AG08396 (cell line): ENCODE data around the gene ANKRD44.
A peak's percentile ranks its signal among the peaks of the same experiment; 100 is the strongest.
"Not testable (repeated sequence)": the region's sequence is repeated elsewhere in the genome, so short reads cannot be mapped to it uniquely, and the experiment has no call there.

Experiments
- DNase-seq: peaks from one replicate; pipeline ENCODE4 v3.0.0; 2012; ENCODE audit warnings: low spot score, mixed read lengths

The ANKRD44 gene

GRCh38 chr2:197028633-197029032, 281.9 kb downstream of the ANKRD44 start:
- no peak for DNase-seq

DNA sequence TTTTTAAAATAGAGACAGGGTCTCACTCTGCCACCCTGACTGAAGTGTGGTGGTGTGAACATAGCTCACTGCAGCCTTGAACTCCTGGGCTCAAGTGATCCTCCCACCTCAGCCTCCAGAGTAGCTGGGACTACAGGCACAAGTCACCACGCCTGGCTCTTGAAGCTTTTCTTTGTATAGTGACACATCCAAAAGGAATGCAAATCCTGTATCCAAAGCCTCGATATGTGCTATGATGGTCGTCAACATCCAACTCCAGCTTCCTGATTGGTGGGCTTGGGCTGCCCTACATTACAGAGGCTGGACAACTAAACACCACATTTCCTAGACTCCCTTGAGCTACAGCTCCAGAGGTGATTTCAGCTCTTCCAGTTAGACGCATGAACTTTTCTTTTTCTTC, 282.4 kb downstream of the ANKRD44 start:
- peak; percentile 62 for DNase-seq

DNA sequence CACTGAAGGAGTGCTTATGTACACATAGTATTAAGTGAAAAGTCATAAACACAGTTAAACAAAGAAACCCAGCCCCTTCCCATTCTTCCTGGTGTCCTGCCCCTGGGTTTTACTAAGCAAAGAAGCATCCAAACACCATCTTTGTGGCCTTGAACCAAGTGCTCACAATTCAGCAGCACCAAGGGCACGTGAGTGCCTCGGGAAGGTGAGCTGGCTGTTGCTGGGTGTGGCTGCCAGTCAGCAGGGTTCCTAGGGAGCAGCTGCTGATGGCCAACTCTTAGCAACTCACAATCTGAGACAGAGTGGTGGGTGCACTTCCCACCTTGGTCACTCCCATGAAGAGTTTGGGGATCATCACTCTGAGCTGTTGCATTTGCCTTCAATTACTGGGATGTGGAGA, 286.4 kb downstream of the ANKRD44 start:
- no peak for DNase-seq

DNA sequence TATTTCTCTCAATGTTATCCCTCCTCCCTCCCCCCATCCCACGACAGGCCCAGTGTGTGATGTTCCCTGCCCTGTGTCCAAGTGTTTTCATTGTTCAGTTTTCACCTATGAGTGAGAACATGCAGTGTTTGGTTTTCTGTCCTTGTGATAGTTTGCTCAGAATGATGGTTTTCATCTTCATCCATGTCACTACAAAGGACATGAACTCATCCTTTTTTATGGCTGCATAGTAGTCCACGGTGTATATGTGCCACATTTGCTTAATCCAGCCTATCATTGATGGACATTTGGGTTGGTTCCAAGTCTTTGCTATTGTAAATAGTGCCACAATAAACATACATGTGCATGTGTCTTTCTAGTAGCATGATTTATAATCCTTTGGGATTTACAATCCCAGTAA, 289.7 kb downstream of the ANKRD44 start:
- not testable (repeated sequence) for DNase-seq

DNA sequence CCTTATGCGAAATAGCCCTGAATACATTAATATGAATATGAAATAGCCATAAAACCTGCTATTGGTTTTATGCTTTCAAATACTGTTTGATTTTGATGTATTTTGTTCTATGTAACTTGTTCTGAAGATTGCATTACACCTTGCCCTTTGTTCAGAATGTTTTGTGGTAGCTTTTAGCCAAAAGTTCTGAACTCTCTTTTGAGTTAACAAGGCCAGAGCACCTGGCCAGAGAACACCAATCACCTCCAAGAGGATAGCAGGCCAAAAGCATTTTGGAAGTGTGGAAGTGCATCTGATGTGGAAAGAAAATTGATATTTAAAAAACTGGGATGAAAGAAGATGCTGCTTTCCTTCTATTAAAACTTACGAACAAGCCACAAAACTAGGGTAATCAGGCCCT, 297.5 kb downstream of the ANKRD44 start:
- no peak for DNase-seq

DNA sequence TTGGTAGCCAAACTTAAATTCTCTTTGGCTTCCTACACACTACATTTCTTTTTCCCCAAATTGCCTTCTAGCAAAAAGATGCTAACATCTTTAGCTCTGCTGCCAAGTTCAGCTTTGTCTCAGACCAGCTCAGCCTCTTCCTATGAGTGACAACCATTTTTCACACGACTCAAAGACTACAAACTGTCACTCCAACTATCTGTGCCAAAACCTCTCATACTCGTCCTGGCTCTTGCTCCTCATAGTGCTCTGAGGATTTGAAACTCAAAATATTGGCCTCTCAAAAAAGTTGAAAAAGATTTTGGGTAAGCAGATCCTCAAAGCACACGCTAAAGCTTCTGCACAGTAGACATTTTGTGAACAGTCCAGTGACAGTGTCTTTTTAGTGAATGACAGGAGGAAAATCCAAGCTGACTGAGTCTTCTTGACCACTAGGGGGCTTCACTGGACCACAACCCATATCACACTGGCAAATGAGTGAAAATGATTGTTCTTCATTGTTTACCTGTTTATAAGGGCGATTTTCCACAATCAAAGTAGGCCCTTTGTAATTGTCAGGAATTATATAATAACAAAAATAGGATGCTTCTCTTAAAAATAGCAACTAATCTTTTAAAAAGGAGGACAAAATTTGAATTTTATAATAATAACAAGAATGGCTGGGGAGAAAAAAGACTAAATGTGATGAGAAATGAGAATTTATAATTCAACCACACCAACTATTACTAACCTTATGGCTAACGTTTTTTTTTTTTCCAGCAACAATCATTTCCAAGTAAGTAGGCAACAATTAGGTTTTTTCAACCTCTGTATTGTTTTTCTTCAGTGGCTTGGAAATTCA, 298.6 kb downstream of the ANKRD44 start:
- peak; percentile 56 for DNase-seq

- DNase-seq, result no peak
Measured at GRCh38 chr2:197011021-197011417, 299.6 kb downstream of the ANKRD44 start.

DNA sequence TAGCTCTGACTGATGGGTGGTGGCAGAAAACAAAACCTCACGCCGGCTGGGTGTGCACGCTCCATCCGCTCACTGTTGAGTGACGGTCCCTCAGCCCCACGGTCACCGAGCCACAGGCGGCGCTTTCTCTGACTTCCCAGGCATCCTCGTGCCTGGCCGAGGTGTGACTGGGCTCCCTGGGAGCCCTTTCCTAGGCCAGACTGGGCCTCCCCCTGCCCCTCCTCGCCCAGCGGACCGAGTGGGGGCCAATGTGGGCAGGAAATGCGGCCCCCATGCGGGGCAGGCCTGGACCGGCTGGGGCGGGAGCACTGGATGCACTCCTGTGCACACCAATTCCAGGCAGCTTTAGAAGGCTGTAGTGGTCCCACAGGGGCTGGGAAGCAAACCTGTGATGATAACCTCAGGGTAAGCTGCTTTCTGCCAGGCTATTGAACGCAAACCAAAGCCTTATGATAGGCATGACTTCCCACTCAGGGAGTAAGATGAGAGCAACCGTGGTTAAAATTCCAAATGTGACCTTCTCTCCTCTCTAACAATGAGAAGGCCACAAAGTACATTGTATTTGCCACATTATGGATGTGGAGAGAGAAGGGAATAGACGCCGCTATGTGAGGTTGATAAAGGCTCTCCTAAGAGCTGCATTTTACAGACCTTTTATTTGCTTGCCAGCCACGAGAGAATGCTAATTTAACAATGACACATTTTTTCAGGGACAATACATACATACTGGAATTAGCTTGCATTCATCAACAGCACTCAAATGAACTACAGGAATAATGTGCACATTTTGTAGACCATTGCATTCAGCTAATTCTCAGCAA, 300.2 kb downstream of the ANKRD44 start:
- no peak for DNase-seq

GRCh38 chr2:197008741-197009341, 301.7 kb downstream of the ANKRD44 start:
- not testable (repeated sequence) for DNase-seq

GRCh38 chr2:197007716-197008628, 302.6 kb downstream of the ANKRD44 start:
- peak; percentile 51 for DNase-seq

- no peak for DNase-seq
Measured at GRCh38 chr2:197001921-197002320, 308.7 kb downstream of the ANKRD44 start.

GRCh38 chr2:196995757-196996314, 314.7 kb downstream of the ANKRD44 start:
- DNase-seq, result no peak

- DNase-seq, result no peak
Measured at GRCh38 chr2:196994764-196995163, 315.8 kb downstream of the ANKRD44 start.

- no peak for DNase-seq
Measured at GRCh38 chr2:196993617-196994016, 317.0 kb downstream of the ANKRD44 start.

GRCh38 chr2:196992466-196992865, 318.1 kb downstream of the ANKRD44 start:
- no peak for DNase-seq

DNA sequence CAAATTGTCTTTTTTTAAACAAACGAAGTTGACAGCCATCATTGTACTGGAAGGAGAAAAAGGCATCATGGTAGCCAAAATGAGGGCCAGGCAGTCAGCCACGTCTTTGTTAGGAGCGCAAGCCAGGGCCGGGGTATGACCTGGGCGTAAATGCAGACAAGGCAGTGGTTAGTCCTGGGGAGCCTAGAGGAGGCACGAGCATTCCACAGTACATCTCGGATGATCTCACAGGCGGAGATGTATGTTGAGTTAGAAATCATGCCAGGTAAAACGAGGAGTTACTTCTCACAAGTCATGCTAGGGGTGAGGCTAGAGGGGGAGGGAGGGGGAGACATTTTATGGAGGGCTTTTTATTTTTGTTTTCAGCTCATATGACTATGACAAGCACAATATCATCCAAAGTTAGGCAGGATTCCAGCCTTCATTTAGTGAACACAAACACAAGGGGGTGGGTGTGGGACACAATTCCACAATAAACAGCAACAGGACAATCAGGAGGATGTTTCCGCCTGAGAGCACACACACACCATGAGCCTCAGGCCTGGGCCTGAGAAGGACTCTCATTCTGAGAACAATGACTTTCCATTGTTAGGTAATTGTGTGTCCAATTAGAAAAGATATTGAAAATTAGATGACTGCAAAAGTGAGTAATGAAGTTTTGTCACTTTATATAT, 319.7 kb downstream of the ANKRD44 start:
- no peak for DNase-seq

DNA sequence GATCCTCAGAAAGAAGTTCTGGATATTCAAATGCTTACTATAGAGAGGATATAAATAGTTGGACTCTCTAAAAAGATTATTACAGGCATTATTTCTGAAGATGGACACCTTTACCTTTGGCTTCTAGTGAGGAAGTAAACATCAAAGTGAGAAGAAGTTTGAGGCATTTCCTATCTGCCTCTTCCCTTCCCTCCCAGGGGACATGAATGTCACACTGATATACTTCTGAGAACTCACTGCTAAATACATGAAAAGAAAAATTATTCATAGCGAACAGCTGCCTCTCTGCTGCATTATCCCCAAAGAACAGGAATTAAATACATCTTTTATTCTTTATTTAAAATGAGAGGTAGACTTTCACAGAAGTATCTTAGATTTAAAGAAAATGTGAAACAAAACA, 320.5 kb downstream of the ANKRD44 start:
- DNase-seq, result no peak

GRCh38 chr2:196989496-196989895, 321.1 kb downstream of the ANKRD44 start:
- DNase-seq, result no peak

GRCh38 chr2:196988639-196989038, 321.9 kb downstream of the ANKRD44 start:
- DNase-seq, result no peak

- peak; percentile 73 for DNase-seq
Measured at GRCh38 chr2:196987649-196988364, 322.8 kb downstream of the ANKRD44 start.
